RWPE1 (cell line): ENCODE measurements around the gene KRTAP29-1.
A peak's percentile ranks its signal among the peaks of the same experiment; 100 is the strongest.

Experiments used
- CTCF ChIA-PET: fragments of 350-600 bp; sonication (Branson Sonifier 250); formaldehyde crosslinking; extraction: SDS; loops from one replicate; lab custom pipeline; 2021; lab: Yijun Ruan, JAX
- POLR2A ChIA-PET: fragments of 400-600 bp; formaldehyde crosslinking; extraction: SDS; loops from one replicate; lab custom pipeline; 2020; ENCODE audit warnings: antibody characterized with exemption; ENCODE audit not compliant: low non-redundant PET; lab: Yijun Ruan, JAX
- DNase-seq: peaks from one replicate; pipeline ENCODE4 v3.0.0; 2012; ENCODE audit warnings: low spot score
- H3K27ac ChIP-seq: fragments of 450-650 bp; 2 replicates; pipeline ENCODE4 v1.5.1; 2017
- TF ChIP-seq, protein P1 (sequence below): fragments of 450-650 bp; conservative IDR thresholded peaks from 2 replicates; pipeline ENCODE4 v1.5.1; 2017; ENCODE audit warnings: low read depth, mild to moderate bottlenecking

Gene KRTAP29-1

DNA sequence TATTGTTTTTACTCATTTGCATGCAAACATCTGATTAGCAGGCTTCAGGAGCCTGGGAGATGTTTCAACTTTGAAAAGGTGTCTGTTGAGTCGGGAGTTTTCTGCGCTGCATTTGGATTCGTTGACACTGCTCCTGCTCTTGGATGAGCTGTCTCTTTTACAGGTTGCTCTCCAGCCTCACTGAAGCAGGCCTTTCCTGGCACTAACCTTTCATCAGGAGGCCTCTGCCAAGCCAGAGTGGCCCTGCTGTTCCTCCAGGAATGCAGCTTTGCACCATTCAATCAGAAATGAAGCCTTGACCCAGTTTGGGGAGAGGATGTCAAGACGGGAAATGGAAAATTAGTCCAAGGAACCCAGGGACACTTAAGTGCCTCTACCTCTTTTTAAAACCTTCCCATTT lies 330 bp upstream of the KRTAP29-1 start:
- H3K27ac ChIP-seq: no peak overlapping the region
- TF ChIP-seq, protein P1, sequence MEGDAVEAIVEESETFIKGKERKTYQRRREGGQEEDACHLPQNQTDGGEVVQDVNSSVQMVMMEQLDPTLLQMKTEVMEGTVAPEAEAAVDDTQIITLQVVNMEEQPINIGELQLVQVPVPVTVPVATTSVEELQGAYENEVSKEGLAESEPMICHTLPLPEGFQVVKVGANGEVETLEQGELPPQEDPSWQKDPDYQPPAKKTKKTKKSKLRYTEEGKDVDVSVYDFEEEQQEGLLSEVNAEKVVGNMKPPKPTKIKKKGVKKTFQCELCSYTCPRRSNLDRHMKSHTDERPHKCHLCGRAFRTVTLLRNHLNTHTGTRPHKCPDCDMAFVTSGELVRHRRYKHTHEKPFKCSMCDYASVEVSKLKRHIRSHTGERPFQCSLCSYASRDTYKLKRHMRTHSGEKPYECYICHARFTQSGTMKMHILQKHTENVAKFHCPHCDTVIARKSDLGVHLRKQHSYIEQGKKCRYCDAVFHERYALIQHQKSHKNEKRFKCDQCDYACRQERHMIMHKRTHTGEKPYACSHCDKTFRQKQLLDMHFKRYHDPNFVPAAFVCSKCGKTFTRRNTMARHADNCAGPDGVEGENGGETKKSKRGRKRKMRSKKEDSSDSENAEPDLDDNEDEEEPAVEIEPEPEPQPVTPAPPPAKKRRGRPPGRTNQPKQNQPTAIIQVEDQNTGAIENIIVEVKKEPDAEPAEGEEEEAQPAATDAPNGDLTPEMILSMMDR: no peak
- DNase-seq: no peak
- ChIA-PET POLR2A (no interaction called here), CTCF (interaction anchor here (0.9 kb wide), 1 partner anchor 761 kb away, joined by 3 read pairs; no protein-coding TSS in a partner anchor)

DNA sequence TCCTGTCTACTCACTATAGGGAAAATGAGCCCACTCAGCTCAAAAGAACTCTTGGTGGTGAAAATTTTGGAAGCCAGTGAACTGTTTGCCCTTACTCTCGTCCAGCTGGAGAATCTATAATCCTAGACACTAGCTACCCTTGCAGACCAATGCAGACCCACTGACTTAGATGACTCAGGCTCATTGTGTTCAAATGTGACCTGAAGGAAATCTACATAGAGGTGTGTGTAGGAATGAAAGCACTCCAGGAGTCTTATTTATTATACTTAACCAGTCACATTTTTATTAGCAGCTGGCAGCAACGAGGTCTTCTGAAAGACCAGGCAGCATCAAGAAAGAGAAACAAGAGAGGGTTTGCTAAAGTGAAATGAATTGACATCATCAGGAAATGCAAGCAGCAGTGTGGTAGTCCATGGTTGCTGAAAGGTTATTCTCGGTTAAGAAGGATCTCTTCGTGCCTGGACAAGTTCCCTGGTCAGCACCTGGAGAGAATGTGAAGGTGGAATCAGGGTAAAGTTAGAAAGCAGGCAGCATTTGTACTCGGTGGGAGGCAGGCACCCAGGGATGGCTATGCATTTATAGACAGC lies 1.4 kb downstream of the KRTAP29-1 start:
- TF ChIP-seq, protein P1: no peak
- H3K27ac ChIP-seq: peak overlapping the region; percentile 71
- ChIA-PET POLR2A (no interaction called here), CTCF (interaction anchor here (0.7 to 1.0 kb wide), 2 partner anchors 21 to 23 kb away, joined by 4 to 5 read pairs; no protein-coding TSS in a partner anchor)
- peak; percentile 62 for DNase-seq

DNA sequence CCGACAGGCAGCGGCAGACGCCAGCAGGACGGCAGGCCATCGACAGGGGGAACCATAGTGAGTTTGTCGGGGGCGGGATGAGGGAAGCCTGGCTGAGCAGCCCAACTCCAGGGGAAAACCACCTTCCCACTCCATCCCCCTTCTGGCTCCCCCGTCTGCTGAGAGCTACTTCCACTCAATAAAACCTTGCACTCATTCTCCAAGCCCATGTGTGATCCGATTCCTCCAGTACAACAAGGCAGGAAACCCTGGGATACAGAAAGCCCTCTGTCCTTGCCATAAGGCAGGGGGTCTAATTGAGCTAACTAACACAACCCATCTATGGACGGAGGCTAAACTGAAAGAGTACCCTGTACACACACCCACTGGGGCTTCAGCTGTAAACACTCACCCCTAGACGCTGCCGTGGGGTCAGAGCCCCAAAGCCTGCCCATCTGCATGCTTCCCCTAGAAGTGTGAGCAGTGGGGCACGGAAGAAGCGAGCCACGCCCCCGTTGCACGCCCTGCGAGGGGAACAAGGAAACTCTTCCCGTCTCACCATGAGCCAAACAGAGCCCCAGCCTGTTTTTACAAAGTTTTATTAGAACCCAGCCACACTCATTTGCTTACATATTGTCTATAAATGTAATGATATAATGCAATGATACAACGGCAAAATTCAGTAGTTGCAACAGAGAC lies 4.1 kb downstream of the KRTAP29-1 start:
- TF ChIP-seq, protein P1: no peak
- CTCF ChIA-PET: no interaction called here
- POLR2A ChIA-PET: no interaction called here
- no peak for DNase-seq
- H3K27ac ChIP-seq: no peak overlapping the region

DNA sequence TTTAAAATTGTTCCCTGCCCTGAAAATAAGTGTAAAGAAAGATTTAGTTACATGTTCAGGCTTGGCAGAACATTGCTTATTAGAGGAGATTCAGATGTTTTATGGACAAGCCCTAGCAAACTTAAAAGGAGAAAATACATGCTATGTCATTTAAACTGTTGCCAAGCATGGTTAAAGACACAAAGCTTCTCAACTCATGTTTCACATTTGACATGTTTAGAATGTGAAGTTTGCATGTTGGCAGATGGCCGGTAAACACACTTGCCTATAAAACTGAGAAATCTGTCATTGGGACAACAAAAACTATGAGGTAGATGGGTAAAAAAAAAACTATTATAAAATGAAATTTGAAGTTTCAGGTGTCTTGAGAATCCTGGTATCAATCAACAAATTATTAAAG lies 5.8 kb downstream of the KRTAP29-1 start:
- no peak for DNase-seq
- ChIA-PET POLR2A (no interaction called here), CTCF (no interaction called here)

DNA sequence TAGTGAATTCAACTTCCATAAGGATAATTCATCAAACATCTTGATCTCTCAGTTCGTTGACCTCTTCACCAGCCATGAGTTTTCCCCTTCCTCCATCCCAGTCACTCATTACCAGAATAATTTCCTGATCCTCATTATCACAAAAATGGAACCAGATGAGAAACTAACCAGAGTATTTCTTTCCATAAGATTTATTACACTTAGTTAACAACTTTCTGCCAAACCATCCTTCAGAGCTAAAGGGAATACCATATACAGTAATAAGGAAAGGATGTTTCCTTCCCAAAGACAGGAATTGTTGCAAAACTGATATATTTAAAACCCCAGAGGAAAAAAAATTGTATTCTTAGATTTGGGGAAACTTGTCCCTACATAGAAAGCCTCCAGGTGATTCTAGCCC lies 8.6 kb downstream of the KRTAP29-1 start:
- ChIA-PET CTCF (no interaction called here), POLR2A (no interaction called here)
- TF ChIP-seq, protein P1: no peak
- no peak overlapping the region for H3K27ac ChIP-seq
- DNase-seq: no peak

More for the DNA sequence above, 5.8 kb downstream of the KRTAP29-1 start:
- TF ChIP-seq, protein P1: no peak
- no peak overlapping the region for H3K27ac ChIP-seq

DNA sequence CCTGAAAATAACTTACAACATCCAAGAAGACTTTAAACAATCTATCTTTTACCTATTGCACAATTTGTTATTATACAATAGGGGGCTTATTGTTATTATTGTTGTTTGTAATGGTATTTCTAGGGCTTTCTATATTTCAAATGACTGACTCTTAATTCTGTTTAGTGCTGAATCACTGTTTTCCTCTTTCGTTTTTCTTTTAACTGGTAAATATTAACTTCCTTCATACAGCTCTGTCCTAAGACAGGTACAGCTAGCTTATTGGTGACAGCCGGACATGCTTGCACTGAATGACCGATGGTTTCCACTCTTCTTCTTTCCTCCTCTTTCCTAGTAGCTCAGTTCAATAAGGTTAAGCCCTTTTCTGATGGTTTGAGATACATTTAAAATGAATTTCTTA lies 15.6 kb downstream of the KRTAP29-1 start:
- TF ChIP-seq, protein P1: no peak
- ChIA-PET CTCF (no interaction called here), POLR2A (interaction anchor here (0.7 kb wide), 1 partner anchor 247 kb away, joined by 3 read pairs; no protein-coding TSS in a partner anchor)
- no peak for DNase-seq
- no peak overlapping the region for H3K27ac ChIP-seq
